Peyer's patch (tissue), 4 donors: ENCODE measurements around the gene ARHGEF2.

Source experiments
- POLR2A ChIP-seq, 2 donors: fragments of 450-650 bp; IDR thresholded peaks; one replicate each; pipeline ENCODE4 v1.5.1; 2017; ENCODE audit warnings: antibody characterized with exemption in 2 of 2, mild to moderate bottlenecking in 2 of 2, moderate library complexity in 2 of 2
- TF ChIP-seq, protein P1 (sequence below), 6 experiments: fragments of 450-650 bp in 4 of 6; fragments of 200-600 bp in 2 of 6; sonication (generic) in 1 of 6; IDR thresholded peaks; one replicate each; pipeline ENCODE4 v1.5.1; 2017 to 2019; ENCODE audit warnings: antibody characterized with exemption in 6 of 6, mild to moderate bottlenecking in 3 of 6, moderate library complexity in 1 of 6

DNA sequence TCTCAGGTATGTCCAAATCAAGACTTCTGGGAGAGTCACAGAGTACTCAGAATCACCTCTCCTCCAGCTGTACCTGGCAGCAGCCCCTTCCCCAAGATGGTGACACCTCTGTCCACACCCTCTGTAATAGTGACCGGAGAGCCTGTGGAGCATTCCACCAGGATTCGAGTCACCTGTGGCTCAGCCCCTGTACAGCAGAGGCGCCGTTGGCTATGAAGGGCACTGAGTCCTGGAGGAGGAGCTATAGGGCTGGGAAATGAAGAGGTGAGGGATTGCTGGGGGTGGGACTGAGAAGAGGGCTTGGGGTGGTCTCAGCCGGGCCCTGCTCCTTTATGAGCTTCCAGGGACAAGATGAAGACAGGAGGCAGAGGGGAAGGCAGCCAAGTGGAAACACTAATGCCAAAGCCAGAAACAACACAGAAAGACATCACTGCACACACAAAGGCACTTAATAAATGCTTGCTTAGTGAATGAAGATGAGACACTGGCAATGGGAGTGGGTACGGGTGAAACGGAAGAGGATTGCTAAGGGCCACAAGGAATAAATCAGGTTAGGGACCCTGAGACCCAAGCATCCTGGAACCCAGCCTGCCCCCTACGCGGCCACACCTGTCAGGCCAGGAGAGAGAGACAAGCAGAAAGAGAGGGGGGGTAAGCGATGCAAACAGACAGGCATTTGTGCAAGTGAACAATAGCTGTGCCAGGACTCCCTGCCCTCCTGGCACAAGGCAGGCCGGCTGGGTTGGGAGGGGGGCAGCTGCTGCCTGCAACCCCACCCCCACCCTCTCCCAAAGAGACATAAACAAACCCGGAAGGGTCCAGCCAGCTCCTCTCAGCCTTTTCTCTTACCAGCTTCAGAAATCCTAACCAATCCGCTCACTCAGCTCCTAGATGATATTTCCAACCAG is 3.9 kb downstream of the ARHGEF2 start:
- TF ChIP-seq, protein P1, sequence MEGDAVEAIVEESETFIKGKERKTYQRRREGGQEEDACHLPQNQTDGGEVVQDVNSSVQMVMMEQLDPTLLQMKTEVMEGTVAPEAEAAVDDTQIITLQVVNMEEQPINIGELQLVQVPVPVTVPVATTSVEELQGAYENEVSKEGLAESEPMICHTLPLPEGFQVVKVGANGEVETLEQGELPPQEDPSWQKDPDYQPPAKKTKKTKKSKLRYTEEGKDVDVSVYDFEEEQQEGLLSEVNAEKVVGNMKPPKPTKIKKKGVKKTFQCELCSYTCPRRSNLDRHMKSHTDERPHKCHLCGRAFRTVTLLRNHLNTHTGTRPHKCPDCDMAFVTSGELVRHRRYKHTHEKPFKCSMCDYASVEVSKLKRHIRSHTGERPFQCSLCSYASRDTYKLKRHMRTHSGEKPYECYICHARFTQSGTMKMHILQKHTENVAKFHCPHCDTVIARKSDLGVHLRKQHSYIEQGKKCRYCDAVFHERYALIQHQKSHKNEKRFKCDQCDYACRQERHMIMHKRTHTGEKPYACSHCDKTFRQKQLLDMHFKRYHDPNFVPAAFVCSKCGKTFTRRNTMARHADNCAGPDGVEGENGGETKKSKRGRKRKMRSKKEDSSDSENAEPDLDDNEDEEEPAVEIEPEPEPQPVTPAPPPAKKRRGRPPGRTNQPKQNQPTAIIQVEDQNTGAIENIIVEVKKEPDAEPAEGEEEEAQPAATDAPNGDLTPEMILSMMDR (IDR thresholded peaks at IDR 0.05) = no peak
- no peak for TF ChIP-seq POLR2A (IDR thresholded peaks at IDR 0.05)
